ENCODE results near the gene IL12RB2.

GRCh38 chr1:67427465-67427864 is 119.8 kb downstream of the IL12RB2 start:
- TF ChIP-seq CTCF (IDR thresholded peaks at IDR 0.05; ENCODE audit: low read depth, low read length) (no peak), EZH2phosphoT487 (IDR thresholded peaks at IDR 0.05; ENCODE audit: low read depth) (no peak)
